T-helper 1 cell treated with Interleukin-12 subunit alpha and Interleukin-12 subunit beta and Interleukin-4 antibody, amounts not matched to agents 30 μg/mL and 1 μg/mL, for 36 hours (primary cell): ENCODE data around the gene RASA3.

Source experiments
- H3K27ac Mint-ChIP-seq: one replicate; pipeline ENCODE4 v1.8.0; 2021; ENCODE audit warnings: mild to moderate bottlenecking, mixed read lengths
- H3K27me3 Mint-ChIP-seq: one replicate; pipeline ENCODE4 v1.8.0; 2021; ENCODE audit warnings: low read depth, mixed read lengths
- H3K36me3 Mint-ChIP-seq: one replicate; pipeline ENCODE4 v1.8.0; 2021; ENCODE audit warnings: low read depth, mixed read lengths
- H3K4me1 Mint-ChIP-seq: one replicate; pipeline ENCODE4 v1.8.0; 2021; ENCODE audit warnings: low read depth, mixed read lengths
- H3K4me3 Mint-ChIP-seq: one replicate; pipeline ENCODE4 v1.8.0; 2021; ENCODE audit warnings: mild to moderate bottlenecking, moderate library complexity, mixed read lengths
- H3K9me3 Mint-ChIP-seq: one replicate; pipeline ENCODE4 v1.8.0; 2021; ENCODE audit warnings: mixed read lengths

Gene RASA3

DNA sequence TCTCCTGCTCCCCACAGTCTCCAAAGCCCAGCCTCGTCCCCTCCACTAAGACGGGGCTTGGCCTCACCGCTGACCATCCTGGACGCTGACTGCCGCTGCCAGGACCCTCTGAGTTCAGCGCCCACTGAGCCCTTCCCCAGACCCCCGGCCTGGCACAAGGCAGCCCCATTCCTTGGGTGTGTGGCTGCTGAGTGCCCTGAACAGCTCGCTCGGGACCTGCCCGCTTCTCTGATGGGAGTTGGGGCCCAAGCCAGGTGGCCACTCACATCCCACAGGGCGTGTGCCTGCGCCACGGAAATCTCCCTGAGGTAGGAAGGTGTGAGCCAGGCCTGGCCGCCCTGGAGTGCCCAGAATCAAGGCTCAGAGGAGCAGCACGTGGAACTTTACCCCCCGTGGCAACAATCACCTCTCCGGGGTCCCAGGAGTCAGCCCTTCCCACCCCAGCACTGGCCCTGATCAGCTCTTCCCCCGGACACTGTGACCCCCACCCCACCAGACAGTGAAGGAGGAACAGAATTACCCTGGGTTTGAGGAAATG, 179.4 kb downstream of the RASA3 start:
- Mint-ChIP-seq H3K9me3 (peaks cover 12% of the 10 kb centered on the region), H3K27ac (no peak overlapping the region), H3K4me3 (no peak overlapping the region)

DNA sequence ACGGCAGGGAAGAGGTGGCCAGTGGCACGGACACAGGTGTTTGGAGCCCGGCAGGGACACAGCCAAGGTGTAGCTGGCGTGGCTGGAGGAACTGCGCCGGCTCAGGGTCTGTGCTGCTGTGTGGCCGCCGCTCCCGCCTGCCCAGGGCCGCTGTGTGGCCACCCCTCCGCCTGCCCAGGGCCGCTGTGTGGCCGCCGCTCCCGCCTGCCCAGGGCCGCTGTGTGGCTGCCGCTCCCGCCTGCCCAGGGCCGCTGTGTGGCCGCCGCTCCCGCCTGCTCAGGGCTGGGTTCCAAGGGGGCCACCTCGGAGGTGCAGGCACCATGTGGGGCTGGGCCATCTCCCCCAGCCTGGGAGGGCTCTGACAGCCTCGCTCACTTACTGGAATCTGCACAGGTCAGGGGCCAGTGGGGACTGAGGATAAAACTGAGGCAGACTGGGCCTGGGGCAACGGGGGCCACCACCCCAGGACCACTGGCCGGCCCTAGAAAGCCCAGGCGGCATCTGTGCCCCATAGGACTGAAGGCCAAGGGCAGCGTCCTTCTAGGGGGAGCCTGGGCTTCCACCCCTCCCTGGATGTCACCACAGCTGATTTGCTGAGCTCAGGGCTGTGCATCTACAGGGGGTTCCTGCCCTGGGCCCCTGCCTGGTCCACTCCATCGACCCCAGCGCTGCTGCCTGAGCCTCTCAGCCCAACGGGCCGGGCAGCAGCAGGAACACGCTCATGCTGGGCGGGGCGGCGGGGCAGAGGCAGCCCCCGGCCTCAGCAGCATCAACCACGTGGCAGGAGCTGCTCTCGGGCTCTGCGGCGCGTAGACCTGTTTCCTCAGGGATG, 180.1 kb downstream of the RASA3 start:
- Mint-ChIP-seq H3K36me3 (peaks cover 18% of the 10 kb centered on the region), H3K27ac (no peak overlapping the region), H3K4me1 (no peaks in the 10 kb centered on the region), H3K9me3 (peaks cover 5% of the 10 kb centered on the region), H3K4me3 (no peak overlapping the region), H3K27me3 (no peaks in the 10 kb centered on the region)

More for the DNA sequence above, 179.4 kb downstream of the RASA3 start:
- Mint-ChIP-seq H3K4me1 (no peaks in the 10 kb centered on the region), H3K27me3 (no peaks in the 10 kb centered on the region), H3K36me3 (peaks cover 23% of the 10 kb centered on the region)

DNA sequence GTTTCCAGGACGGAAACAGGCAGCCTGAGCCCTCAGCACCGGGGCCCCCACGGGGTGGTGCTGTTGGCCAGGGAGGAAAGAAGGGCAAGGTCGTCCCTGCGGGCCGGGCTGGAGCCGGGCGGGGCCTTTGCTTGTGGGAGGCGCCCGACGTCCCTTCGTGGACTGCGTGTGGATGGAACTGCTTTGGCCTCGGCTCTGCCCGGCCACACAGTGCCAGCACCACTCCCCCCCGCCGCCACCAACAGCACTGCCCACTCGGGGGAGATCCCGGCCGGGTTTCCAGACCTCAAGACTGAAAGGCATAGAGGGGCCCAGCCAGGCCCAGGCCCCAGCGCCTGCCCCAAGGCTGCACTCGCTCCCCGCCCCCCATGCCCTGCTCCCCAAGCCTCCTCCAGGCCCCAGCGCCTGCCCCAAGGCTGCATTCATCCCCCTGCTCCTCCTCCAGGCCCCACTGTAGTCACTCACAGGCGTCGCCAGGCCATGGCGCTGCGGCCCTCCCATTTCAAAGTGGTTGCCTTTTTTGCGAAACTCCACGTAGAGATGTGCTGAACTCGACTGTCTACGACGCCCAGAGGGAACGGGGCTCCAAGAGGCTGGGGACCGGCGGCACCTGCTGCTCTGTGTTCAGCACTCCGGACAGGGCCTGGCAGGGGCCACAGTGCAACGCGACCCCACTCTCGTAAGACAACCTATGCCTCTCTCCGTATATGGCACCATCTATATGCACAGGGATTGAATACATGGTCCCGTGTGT, 181.0 kb downstream of the RASA3 start:
- no peaks in the 10 kb centered on the region for H3K27me3 Mint-ChIP-seq
- H3K27ac Mint-ChIP-seq: no peak overlapping the region
- H3K9me3 Mint-ChIP-seq: peaks cover 5% of the 10 kb centered on the region
- H3K4me3 Mint-ChIP-seq: no peak overlapping the region
- H3K4me1 Mint-ChIP-seq: no peaks in the 10 kb centered on the region
- H3K36me3 Mint-ChIP-seq: peaks cover 18% of the 10 kb centered on the region

DNA sequence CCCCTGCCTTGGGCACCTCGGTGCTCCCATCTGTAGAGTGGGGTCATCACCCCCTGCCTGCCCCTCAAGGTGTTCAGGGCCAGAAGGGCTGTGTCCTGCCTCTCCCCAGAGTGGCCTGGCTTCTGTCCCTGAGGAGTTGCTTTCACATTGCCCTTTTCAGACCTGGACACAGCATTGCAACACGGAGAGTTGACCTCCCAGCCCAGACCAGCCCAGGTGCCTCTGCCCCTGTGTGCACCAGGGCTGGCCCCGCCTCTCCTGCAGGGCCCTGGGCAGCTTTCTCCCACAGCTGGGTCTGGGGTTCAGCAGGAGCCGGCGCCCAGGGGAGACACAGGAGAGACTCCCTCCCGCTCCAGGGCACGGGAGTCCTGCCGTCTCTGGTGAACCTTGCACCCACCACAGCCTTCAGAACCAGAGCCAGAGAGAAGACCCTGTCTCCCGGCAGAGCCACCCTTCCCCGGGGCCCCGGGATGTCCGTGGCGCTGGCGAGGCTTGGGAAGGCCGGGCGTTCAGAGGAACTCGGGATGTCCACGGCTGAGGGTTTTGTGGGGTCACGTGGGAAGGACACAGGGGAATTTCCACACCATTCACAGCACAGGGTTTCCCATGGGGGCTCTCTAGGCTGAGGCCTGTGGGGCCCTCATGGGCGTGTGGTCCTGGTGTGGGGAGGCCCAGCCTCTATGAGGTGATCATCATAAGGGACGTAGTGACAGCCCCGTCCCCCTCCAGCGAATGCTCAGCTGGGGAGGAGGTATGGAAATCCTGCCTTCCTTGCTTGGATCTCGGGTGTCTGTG, 181.8 kb downstream of the RASA3 start:
- Mint-ChIP-seq H3K9me3 (no peaks in the 10 kb centered on the region), H3K27ac (no peak overlapping the region), H3K36me3 (peaks cover 11% of the 10 kb centered on the region), H3K4me3 (no peak overlapping the region), H3K4me1 (no peaks in the 10 kb centered on the region), H3K27me3 (no peaks in the 10 kb centered on the region)

DNA sequence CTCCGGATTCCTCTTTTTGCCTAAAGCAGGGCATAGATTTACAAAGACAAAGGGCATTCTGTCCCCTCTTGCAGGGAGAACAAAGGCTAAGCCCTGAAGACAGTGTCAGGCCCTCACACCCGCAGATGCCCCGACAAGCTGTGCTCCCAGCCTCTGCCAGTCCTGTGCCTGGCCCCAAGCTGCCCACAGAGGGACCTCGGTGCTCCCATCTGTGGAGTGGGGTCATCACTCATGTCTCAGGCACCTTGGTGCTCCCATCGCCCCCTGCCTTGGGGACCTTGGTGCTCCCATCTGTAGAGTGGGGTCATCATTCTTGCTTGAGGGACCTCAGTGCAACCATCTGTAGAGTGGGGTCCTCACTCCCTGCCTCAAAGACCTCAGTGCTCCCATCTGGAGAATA, 182.9 kb downstream of the RASA3 start:
- Mint-ChIP-seq H3K36me3 (peaks cover 2% of the 10 kb centered on the region), H3K4me3 (no peak overlapping the region), H3K27me3 (no peaks in the 10 kb centered on the region), H3K9me3 (no peaks in the 10 kb centered on the region), H3K27ac (no peak overlapping the region), H3K4me1 (no peaks in the 10 kb centered on the region)

DNA sequence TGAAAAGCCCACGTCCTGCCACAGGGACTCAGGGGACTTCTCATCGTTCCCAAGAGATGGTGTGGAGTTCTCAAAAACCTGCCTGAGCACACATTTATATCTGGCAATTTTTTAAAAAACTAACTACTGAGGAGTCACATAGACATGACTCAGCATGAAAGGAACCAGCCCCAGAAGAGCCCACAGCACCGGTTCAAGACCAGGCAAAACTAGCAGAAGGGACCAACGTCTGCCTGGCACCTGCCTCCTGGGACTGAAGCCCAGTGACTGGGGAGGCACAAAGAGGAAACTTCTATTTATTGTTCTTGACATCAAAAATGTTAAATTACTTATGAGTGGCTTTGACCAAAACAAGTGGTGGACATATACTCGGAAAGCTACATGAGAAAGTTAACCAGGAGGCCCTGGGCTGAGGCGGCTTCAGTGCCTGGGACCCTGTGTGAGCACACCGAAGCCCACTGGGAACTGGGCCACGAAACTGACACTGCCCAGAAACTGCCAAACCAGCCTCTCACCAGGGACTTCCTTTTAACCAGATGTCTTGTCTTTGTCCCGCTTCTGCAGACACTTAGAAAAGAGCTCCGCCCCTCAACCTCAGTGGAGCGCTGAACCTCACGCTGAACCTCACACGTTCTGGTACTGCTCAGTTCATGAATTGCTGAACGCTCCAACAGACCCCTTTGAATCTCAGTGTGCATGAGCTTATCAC, 184.2 kb downstream of the RASA3 start:
- Mint-ChIP-seq H3K36me3 (no peaks in the 10 kb centered on the region), H3K4me3 (no peak overlapping the region), H3K9me3 (no peaks in the 10 kb centered on the region), H3K4me1 (no peaks in the 10 kb centered on the region), H3K27ac (no peak overlapping the region), H3K27me3 (no peaks in the 10 kb centered on the region)

DNA sequence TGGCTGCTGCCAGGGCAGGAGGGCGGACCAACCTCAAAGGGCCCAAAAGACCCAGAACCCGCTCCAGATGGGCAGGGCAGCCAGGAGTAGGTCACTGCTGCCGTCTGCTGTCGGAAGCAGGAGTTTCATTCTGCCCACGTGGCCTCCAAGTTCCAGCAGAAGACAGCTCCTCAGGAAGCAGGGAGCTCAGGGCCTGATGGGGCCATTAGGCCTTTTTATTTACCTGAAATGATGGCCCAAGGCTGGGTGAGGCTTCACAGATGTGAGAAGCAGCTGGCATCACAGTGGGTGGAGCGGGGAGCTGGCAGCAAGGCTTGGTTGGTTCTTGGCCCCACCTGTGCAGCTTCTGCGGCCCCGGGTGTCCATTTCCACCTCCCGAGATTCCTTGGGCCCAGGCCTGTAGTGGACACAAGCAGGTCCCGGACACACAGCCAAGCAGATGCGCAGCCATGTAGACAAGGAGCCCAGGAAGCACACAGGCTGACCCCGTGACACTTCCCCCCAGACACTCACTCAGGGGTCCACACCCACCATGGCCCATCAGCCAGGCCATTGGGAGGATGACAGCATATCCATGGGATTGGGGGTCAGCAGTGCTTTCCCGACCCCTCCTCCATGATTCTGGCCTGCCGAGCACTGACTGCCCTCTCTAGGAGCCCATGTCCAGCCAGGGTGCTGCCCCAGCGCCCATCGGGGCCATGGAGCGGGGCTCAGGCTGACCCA, 185.0 kb downstream of the RASA3 start:
- Mint-ChIP-seq H3K9me3 (no peaks in the 10 kb centered on the region), H3K27ac (no peak overlapping the region), H3K4me3 (no peak overlapping the region), H3K27me3 (no peaks in the 10 kb centered on the region), H3K4me1 (no peaks in the 10 kb centered on the region), H3K36me3 (no peaks in the 10 kb centered on the region)

DNA sequence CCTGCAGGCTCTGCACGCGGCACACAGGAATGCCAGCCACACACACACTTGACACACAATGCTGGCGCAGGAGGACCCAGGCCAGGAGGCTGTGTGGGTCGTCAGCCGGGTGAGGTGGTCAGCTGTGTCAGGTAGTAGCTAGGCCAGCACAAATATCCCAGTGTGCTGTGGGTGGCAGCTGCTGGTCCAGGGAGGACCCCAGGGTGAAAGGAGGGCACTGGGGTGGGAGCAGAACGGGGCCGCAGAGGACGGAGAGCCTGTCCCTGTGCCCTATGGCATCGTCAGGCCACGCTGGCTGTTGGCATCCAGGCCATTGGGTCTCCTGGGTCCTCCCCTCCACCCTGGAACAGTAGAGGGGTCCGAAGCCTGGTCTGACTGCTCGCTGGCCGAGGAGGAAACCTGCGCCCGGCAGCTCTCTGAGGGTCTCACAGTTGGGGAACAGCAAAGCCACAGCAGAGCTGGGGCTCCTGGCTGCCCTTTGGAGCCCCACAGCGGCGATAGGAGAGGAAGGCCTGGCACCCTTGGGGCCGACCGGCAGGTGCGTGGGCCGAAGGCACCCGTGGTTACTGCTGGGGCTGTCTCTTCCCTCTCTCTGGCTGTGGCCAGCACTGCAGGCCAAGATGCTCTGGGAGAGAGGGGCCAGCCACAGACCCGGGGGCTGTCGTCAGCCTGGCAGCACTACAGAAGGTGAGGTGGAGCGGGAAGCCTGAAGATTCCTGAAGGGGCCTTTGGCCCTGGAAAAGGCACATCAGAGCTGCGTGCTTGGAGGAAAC, 185.8 kb downstream of the RASA3 start:
- no peak overlapping the region for H3K27ac Mint-ChIP-seq
- no peak overlapping the region for H3K4me3 Mint-ChIP-seq
- H3K36me3 Mint-ChIP-seq: no peaks in the 10 kb centered on the region
- no peaks in the 10 kb centered on the region for H3K27me3 Mint-ChIP-seq
- H3K9me3 Mint-ChIP-seq: no peaks in the 10 kb centered on the region
- no peaks in the 10 kb centered on the region for H3K4me1 Mint-ChIP-seq

DNA sequence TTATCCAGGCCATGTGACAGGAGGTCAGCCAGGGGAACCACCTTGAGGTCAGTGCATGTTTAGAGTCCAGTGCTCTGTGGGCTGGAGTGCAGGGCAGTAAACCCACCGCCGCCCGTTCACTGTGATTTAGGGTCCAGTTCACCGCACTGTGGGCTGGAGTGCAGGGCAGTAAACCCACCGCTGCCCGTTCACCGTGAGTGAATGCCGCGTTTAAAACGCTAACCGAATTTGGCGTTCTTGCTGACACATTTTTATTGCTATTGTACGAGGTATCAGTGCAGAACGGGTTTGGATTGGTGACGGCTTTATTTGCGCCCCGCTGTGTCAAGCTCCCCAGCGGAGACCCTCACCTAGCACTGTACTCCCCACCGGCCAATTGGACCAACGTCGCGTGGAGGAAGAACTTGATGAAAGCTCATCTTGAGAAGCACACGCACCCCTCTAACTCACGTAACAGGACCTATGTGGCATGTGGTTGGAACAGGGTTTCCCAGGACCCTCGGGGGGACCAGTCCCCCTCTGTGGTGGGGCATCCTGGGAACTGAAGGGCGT, 186.5 kb downstream of the RASA3 start:
- Mint-ChIP-seq H3K9me3 (no peaks in the 10 kb centered on the region), H3K4me1 (no peaks in the 10 kb centered on the region), H3K27ac (no peak overlapping the region), H3K4me3 (no peak overlapping the region), H3K27me3 (no peaks in the 10 kb centered on the region), H3K36me3 (no peaks in the 10 kb centered on the region)

DNA sequence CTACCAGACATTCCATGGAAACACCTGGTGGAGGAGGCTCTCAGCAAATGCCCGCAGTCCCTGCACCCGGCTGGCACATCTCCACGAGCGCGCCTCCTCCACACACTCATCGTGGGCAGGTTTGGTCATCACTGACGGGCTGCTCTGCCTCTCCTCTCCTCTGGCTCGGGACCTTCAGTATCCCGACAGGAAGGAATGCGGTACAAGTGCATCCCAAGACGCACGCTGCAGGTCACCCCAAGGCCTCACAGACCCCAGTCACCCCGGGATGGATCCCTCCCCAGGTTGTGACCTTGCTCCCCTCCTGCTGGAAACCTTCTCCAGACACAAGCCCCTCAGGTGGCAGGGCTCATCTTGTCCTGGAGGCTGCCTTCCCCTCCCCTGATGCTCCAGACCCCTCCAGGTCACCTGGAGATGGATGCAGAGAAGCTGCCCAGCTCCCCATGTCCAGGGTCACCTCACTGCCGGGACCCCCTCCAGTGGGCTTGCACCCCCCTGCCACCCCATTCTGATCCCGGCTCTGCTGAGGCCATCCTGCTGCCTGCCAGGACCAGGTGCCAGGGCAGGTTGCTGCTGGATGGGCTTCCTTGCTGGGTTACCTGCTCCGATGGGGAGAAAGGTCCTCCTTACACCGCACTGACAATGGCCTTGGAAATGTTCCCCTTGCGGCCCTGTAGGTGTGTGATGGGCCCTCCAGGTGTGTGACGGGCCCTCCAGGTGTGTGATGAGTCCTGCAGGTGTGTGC, 188.4 kb downstream of the RASA3 start:
- Mint-ChIP-seq H3K9me3 (no peaks in the 10 kb centered on the region), H3K27me3 (no peaks in the 10 kb centered on the region), H3K4me1 (no peaks in the 10 kb centered on the region), H3K27ac (no peak overlapping the region), H3K36me3 (no peaks in the 10 kb centered on the region), H3K4me3 (no peak overlapping the region)

DNA sequence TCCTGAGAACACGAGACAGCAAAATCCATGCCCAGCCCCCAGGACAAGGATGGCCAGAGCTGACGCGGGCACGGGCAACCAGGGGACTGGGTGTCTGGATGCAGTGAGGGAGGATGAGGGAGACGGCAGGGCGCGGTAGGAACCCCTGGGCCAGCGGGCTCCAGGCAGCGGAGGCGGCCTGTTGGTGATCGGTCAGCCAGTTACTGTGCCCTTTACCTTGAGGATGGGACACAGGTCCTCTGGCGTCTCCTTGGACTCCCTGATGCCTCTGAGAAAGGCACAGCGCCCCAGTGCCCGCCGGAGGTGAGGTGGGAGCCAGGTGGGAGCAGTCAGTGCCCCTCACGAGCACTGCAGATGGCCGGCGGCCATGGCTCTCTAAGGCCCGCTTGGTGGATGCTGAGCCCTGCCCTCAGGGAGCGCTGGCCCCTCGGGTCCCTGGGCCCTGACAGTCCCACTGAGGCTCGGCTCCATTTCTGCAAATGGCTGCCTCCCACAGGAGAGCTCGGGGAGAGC, 189.8 kb downstream of the RASA3 start:
- no peaks in the 10 kb centered on the region for H3K9me3 Mint-ChIP-seq
- no peaks in the 10 kb centered on the region for H3K4me1 Mint-ChIP-seq
- no peak overlapping the region for H3K4me3 Mint-ChIP-seq
- H3K27me3 Mint-ChIP-seq: no peaks in the 10 kb centered on the region
- H3K36me3 Mint-ChIP-seq: no peaks in the 10 kb centered on the region
- H3K27ac Mint-ChIP-seq: no peak overlapping the region

DNA sequence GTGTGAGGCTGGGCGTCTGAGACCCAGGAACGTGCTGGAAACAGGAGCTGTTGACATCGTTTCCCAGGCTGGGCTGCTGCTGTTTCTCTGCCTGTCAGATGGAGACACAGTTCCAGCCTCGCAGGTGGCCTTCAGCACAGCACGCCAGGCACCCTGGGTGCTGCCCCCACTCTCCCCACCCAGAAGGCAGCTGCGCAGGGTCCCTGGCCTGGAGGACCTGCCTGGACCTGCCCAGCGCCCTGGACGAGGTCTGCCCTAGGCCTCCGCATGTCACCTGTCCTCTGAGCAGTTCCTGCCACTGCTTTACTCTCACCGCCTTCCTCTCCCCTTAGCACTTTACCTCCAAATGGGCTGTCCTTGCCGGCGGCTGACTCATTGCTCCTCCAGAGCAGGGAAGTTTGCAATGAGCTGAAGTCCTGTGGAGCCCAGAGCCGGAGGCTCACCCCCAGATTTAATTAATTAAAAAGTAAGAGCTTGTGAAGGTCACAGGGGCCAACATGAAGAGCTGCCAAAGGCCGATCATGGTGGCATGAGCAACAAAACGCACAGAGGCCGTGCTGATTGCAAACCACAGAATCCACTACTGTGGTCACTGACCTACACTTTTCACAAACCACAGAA, 190.7 kb downstream of the RASA3 start:
- Mint-ChIP-seq H3K4me3 (no peak overlapping the region), H3K27ac (no peak overlapping the region), H3K27me3 (no peaks in the 10 kb centered on the region), H3K36me3 (no peaks in the 10 kb centered on the region), H3K4me1 (no peaks in the 10 kb centered on the region), H3K9me3 (no peaks in the 10 kb centered on the region)
